ENCODE results near the gene DAAM2. TPM values are rescaled to one million over a fixed set of nuclear protein-coding genes. Genes with fewer than 3 reads are reported as not detected.

DAAM2 gene
- total and polyA plus RNA-seq, 2 donors (not counting 3 experiments of a cell fraction or from before 2014, with no cell fraction given), result 0.42 to 0.44 TPM

GRCh38 chr6:39945626-39946025 is 153.4 kb downstream of the DAAM2 start:
- Histone ChIP-seq H3K27me3 (ENCODE audit: control insufficient read depth in 2 of 2, insufficient read depth in 2 of 2, low read length in 2 of 2) (no peaks in the 10 kb centered on the region), H3K36me3 (ENCODE audit: control insufficient read depth in 2 of 2, extremely low read depth in 1 of 2, insufficient read depth in 2 of 2, low read length in 2 of 2) (no peaks in the 10 kb centered on the region), H3K27ac (ENCODE audit: insufficient read depth, low read depth, low read length) (no peak overlapping the region), H2AFZ (ENCODE audit: low read depth, low read length) (no peak overlapping the region), H3K9me3 (replicated peaks; ENCODE audit: control insufficient read depth, insufficient read depth, low read length) (no peaks in the 10 kb centered on the region), H3K4me2 (ENCODE audit: insufficient read depth, low read length) (no peak overlapping the region), H3K9ac (replicated peaks; ENCODE audit: extremely low read depth, insufficient read depth, low read length) (no peak overlapping the region), H3K4me1 (ENCODE audit: control insufficient read depth, extremely low read depth, insufficient read depth, low read length) (no peaks in the 10 kb centered on the region), H3K9me1 (replicated peaks; ENCODE audit: control insufficient read depth, extremely low read depth, insufficient read depth, low read length) (no peaks in the 10 kb centered on the region), H3K4me3 (replicated peaks in 1 of 3; ENCODE audit: insufficient read depth in 1 of 3, low read depth in 1 of 3, low read length in 3 of 3) (no peak overlapping the region), H4K20me1 (replicated peaks; ENCODE audit: control insufficient read depth, extremely low read depth, insufficient read depth, low read length) (no peaks in the 10 kb centered on the region), H3K79me2 (ENCODE audit: control insufficient read depth, insufficient read depth, low read length) (no peaks in the 10 kb centered on the region)
- FAIRE-seq, result no peak
- intact Hi-C loops (cut with micrococcal nuclease), result no loop called here
- DNase-seq (ENCODE audit: low read depth, low spot score), result no peak
- ChIA-PET CTCF (no interaction called here), POLR2A (no interaction called here)
- BruUV-seq (replicated peaks), result no TSS peak
- dilution Hi-C loops (cut with MboI; ENCODE audit: extremely low pct_ligation_motif_present, low sequenced_read_pairs), result no loop called here
- TF ChIP-seq MYC (IDR thresholded peaks at IDR 0.05; ENCODE audit: low read depth, low read length), result no peak
- TF ChIP-seq POLR2A (IDR thresholded peaks at IDR 0.05; ENCODE audit: low read depth, low read length), result no peak
- TF ChIP-seq CTCF (IDR thresholded peaks at IDR 0.05; ENCODE audit: extremely low read depth in 1 of 2, insufficient read depth in 1 of 2, low read depth in 1 of 2, low read length in 2 of 2), result no peak
- TF ChIP-seq GATA2 (IDR thresholded peaks at IDR 0.05; ENCODE audit: insufficient read depth, insufficient read length, low read depth, low read length), result no peak
- TF ChIP-seq MAX (IDR thresholded peaks at IDR 0.05; ENCODE audit: insufficient read depth, insufficient read length), result no peak
- no peak for TF ChIP-seq EZH2 (IDR thresholded peaks at IDR 0.05; ENCODE audit: borderline replicate concordance, low read depth, low read length, severe bottlenecking)
- no peak for TF ChIP-seq FOS (IDR thresholded peaks at IDR 0.05; ENCODE audit: borderline replicate concordance, insufficient read depth, low read length)
- no peak for TF ChIP-seq JUN (IDR thresholded peaks at IDR 0.05; ENCODE audit: borderline replicate concordance, insufficient read depth, insufficient read length, low read depth)
- TF ChIP-seq POLR2AphosphoS5 (IDR thresholded peaks at IDR 0.05; ENCODE audit: insufficient read depth, low read depth, low read length), result no peak
